ENCODE data around the gene IRS1.

IRS1 gene

DNA sequence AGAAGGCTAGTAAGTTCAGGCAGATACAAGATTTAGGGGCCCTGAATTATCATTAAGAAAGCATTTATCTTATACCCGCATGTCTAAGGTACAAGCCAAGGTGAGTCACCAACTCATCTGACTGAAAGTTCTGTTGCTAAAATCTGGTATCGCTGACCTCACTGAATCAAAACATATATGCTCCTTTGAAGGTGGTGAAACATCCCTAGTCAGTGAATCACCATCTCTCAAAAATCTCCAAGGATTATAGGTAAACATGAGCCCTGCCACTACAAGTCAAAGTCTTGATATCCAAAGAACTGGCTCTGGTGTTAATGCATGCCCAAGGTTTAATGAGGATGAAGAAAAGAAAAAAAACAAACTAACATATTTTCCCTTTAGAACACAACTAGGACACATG, 43.5 kb downstream of the IRS1 start:
- peak; percentile 78 for DNase-seq (ENCODE audit: low read depth, low spot score)

- DNase-seq (ENCODE audit: low read depth, low spot score): no peak
Observed at GRCh38 chr2:226755631-226756030, 44.0 kb downstream of the IRS1 start.

DNA sequence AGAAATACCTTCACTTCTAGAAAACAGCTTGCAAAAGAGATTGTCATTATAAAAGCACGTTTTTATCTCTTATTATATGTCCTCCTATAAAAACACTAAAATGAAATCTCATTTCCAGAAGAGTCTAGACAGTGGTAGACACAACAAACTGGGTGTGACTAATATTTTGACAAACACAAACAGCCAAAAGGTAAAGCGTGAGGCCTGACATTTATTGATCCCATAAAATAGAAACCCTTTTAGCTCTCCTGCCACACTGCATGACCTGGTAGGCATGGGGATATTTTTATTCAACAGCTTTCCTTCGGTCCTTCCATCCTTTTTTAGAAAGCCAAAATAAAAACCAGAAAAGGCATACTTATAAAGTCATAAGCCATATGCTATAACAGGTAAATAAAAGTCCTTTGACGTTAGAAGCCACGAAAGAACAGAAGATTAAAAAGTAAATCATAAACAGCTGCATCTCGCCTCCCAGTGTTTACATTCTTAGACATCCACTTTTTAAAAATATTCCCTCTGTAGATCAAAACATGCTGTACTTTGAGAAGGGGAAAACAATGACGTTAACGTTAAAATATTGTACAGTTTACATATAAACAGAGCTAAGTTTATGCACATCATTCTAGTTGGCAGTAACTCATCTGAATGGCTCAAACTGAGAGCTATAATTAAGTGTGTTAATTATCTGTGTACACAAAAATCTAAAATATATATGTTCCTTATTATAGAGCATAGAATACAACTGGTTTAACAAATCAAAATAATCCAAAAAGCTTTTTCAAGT, 44.6 kb downstream of the IRS1 start:
- DNase-seq (ENCODE audit: low read depth, low spot score): no peak

- no peak for DNase-seq (ENCODE audit: low read depth, low spot score)
Observed at GRCh38 chr2:226752887-226753286, 46.7 kb downstream of the IRS1 start.

DNA sequence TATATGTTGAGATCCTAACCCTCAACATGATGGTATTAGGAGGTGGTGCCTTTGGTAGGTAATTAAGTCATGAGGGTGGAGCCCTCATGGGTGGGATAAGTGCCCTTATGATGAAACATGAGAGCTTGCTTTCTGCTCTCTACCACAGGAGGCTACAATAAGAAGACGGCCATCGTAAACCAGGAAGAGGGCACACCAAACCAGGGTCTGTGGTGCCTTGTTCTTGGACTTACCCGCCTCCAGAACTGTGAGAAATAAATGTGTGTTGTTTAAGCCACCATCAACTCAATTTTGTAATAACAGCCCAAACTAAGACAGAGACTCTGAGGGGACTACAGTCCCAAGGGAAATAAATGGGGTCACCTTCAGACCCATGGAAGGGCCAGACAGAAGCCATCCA, 52.3 kb downstream of the IRS1 start:
- no peak for DNase-seq (ENCODE audit: low read depth, low spot score)

- no peak for DNase-seq (ENCODE audit: low read depth, low spot score)
Observed at GRCh38 chr2:226746196-226746800, 53.3 kb downstream of the IRS1 start.

DNA sequence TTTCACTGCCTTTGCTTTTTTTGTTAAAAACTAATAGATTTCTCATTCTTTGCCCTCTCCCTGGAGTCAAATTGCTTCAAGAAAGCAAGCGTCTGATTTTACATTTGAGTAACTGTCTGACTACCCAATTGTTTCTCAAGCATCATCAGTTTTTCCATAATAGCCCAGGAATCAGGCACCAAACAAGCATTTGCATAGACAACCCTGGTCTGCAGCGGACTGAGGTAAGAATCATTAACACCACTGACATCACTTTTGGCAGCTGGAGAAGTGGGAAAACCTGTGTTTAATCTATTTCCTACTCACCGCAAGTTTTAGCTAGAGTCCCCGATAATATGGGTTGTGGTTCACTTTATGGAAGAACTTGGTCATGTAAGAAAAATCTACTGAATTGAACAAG, 55.7 kb downstream of the IRS1 start:
- DNase-seq (ENCODE audit: low read depth, low spot score): peak; percentile 85

DNA sequence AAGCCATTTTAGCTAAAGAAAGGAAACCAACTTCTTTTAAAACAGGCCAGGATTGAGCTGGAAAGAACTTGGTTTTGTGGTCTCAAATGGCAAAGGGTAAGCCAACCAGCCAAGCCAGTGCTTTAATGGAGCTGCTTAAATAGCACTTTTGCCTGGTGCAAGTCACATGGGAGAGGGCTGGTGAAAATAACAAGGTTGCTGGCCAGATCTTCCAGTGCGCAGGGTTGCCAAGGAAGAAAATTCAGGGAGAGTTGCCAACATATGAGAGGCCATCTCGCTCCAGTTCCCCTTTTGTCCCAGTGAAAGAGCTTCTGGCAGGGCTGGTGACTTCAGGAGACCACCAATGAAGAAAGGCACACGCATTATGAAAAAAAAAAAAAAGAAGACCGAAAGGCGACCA, 57.3 kb downstream of the IRS1 start:
- peak; percentile 94 for DNase-seq (ENCODE audit: low read depth, low spot score)

- DNase-seq (ENCODE audit: low read depth, low spot score): no peak
Observed at GRCh38 chr2:226740039-226740648, 59.5 kb downstream of the IRS1 start.

GRCh38 chr2:226739545-226740030, 60.0 kb downstream of the IRS1 start:
- DNase-seq (ENCODE audit: low read depth, low spot score): no peak

DNA sequence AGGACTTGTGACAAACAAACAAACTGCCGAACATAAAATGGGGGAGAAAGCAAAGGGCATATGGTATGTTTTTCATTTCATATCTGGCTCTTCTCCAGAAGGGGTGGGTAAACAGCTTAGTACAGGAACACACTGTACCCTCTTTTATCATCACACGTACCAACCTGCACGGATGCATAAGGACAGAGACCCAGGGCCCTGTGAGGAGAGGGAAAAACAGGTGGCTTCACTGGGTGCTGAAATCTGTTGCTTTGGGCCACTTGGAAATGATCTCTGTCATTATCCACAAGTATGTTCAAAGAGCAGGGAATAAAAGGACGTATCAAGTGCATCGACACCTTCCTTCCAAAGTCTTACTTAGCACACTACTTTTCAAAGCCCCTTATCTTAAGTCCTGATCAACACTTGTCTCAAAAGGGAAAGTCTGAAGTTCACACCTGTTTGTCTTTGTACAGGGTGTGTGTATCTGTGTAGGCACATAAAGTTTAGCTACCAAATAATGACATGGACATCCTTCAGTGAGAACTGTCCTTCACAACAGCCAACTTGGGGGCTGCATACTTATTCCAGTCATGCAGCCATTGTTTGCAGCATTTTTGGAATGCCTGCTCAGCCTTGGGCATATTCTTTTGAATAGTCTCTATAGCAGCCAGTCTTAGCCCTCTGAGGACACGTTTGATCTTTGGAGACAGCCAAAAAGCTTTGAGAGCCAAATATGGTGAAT, 60.6 kb downstream of the IRS1 start:
- DNase-seq (ENCODE audit: low read depth, low spot score): peak; percentile 79

DNA sequence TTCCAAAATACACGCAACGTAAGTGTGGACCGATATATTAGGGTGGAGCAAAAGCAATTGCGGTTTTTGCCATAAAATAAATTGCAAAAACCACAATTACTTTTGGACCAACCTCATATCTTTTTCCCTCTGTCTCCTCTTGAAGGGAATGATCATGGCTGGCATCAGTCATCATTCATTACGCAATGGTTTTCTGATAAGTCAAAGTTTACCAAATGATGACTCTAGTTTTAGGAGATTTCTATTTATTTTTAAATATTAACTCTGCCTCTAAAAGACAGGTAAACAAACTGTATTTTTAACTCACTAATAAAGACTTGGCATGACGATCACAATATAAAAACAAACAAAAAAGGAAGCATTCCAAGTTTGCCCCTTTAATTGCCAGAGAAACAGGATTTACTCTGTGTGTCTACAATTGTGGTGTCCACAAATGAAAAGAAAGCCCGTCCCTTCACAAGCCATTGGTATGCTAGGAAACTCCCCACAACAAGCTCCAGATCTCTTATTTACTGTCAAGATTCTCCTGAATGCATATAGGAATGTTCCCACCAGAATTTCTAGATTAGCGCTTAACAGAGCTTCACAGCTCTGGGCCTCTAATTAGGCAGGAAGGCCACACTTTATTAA, 61.3 kb downstream of the IRS1 start:
- DNase-seq (ENCODE audit: low read depth, low spot score): peak; percentile 54

- no peak for DNase-seq (ENCODE audit: low read depth, low spot score)
Observed at GRCh38 chr2:226736382-226736781, 63.2 kb downstream of the IRS1 start.

- DNase-seq (ENCODE audit: low read depth, low spot score): no peak
Observed at GRCh38 chr2:226733927-226734564, 65.6 kb downstream of the IRS1 start.

GRCh38 chr2:226733189-226733858, 66.3 kb downstream of the IRS1 start:
- no peak for DNase-seq (ENCODE audit: low read depth, low spot score)

DNA sequence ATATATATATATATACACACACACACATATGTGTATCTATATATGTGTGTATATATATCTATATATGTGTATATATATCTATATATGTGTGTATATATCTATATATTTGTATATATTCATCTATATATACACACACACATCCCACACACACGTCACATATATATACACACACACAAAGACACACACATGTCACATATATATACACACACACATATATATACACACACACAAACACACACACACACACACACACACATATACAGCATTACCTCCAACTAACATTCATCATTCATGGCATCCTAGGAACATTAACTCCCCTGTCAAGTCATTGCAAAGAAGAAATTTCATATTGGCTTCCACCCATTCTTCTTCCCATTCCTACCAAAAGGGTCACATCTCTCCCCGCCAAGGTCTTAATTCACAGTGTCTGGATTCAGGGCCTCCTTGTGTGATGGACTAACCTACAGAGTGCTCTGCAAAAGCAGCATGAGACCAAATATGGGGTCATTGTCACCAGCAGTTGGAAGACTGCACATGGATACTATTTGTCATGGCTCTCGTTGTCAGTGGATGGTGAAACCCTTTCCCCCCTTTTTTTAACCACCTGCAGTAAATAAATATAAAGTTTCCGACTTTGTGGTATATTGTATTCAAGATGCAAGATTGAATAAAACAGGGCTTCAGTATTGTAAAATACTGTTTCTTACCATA, 67.0 kb downstream of the IRS1 start:
- DNase-seq (ENCODE audit: low read depth, low spot score): no peak

- DNase-seq (ENCODE audit: low read depth, low spot score): peak; percentile 39
Observed at GRCh38 chr2:226730481-226730880, 69.1 kb downstream of the IRS1 start.

DNA sequence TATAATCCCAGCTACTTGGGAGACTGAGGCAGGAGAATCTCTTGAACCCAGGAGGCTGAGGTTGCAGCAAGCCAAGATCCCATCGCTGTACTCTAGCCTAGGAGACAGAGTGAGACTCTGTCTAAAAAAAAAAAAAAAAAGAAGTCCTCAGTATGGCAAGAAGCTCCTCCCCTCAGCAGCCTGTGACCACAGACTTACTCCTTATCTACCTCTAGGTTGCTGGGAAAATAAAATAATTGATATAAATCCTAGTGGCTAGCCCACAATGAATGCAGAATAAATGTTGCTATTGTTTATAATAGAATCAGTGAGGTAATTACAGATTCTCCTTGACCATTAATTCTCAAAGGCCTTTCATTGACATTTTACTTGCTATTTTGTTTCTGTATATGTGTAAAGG, 70.6 kb downstream of the IRS1 start:
- peak; percentile 48 for DNase-seq (ENCODE audit: low read depth, low spot score)

- no peak for DNase-seq (ENCODE audit: low read depth, low spot score)
Observed at GRCh38 chr2:226727251-226727650, 72.4 kb downstream of the IRS1 start.

- DNase-seq (ENCODE audit: low read depth, low spot score): no peak
Observed at GRCh38 chr2:226726546-226726945, 73.1 kb downstream of the IRS1 start.

Data from astrocyte of the hippocampus (primary cell).